Endothelial cell (in vitro differentiated cells): ENCODE measurements around the gene COL4A1. TPM values are rescaled to one million over a fixed set of nuclear protein-coding genes. Genes with fewer than 3 reads are reported as not detected.

Source experiments
- DNase-seq: peaks from one replicate; pipeline ENCODE4 v3.0.0; 2021; ENCODE audit warnings: low spot score
- H3K27ac Mint-ChIP-seq: one replicate; pipeline ENCODE4 v1.8.0; 2021; ENCODE audit warnings: mixed read lengths, inconsistent platforms; ENCODE audit not compliant: unreplicated experiment
- H3K27me3 Mint-ChIP-seq: one replicate; pipeline ENCODE4 v1.8.0; 2021; ENCODE audit warnings: mild to moderate bottlenecking, moderate library complexity, mixed read lengths, inconsistent platforms; ENCODE audit not compliant: unreplicated experiment
- H3K36me3 Mint-ChIP-seq: one replicate; pipeline ENCODE4 v1.8.0; 2021; ENCODE audit warnings: mild to moderate bottlenecking, low read depth, mixed read lengths, inconsistent platforms; ENCODE audit not compliant: unreplicated experiment
- H3K4me1 Mint-ChIP-seq: one replicate; pipeline ENCODE4 v1.8.0; 2021; ENCODE audit warnings: mild to moderate bottlenecking, mixed read lengths, inconsistent platforms; ENCODE audit not compliant: unreplicated experiment
- H3K4me3 Mint-ChIP-seq: one replicate; pipeline ENCODE4 v1.8.0; 2021; ENCODE audit warnings: mild to moderate bottlenecking, mixed read lengths, inconsistent platforms; ENCODE audit not compliant: unreplicated experiment
- H3K9me3 Mint-ChIP-seq: one replicate; pipeline ENCODE4 v1.8.0; 2021; ENCODE audit warnings: mixed read lengths, inconsistent platforms; ENCODE audit not compliant: unreplicated experiment
- total RNA-seq: library from RNA; stranded (reverse); fragmentation: NEBNext Ultra II Directional; extraction: Animal tissue kit (Norgen Biotek cat#: 25700); gene quantifications from one replicate; pipeline ENCODE4 v1.2.1, GENCODE V29; 2021; ENCODE audit not compliant: unreplicated experiment
- TF ChIP-seq, protein P1 (sequence below): fragments of 200-600 bp; sonication (generic); IDR thresholded peaks from one replicate; pipeline ENCODE4 v1.5.0; 2021; ENCODE audit warnings: antibody characterized with exemption; ENCODE audit not compliant: unreplicated experiment

Gene COL4A1
- total RNA-seq, 1 donor from 2014 or later = 2,720 TPM

DNA sequence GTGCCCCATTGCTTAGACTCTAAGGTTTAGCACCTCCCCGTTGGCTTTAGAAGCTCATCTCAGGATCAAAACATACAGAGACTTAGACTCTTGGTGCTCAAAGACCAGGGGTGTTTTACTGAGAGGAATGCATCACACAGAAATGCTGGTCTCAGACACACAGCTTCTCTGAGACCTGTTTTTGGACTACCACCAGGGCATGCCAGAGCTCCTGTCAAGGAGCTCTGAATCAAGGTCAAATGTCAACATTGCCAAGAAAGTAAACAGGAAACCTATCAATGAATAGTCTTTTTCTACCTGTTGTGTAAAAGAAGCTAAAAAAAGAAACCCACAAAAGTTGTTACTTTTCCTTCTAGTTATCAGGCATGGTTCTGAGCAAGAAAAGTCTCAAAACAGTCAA, 149.2 kb downstream of the COL4A1 start:
- Mint-ChIP-seq H3K4me3 (no peak overlapping the region), H3K4me1 (peaks cover 13% of the 10 kb centered on the region), H3K27me3 (peaks cover 9% of the 10 kb centered on the region), H3K36me3 (peaks cover 74% of the 10 kb centered on the region), H3K9me3 (no peaks in the 10 kb centered on the region), H3K27ac (no peak overlapping the region)
- TF ChIP-seq, protein P1, sequence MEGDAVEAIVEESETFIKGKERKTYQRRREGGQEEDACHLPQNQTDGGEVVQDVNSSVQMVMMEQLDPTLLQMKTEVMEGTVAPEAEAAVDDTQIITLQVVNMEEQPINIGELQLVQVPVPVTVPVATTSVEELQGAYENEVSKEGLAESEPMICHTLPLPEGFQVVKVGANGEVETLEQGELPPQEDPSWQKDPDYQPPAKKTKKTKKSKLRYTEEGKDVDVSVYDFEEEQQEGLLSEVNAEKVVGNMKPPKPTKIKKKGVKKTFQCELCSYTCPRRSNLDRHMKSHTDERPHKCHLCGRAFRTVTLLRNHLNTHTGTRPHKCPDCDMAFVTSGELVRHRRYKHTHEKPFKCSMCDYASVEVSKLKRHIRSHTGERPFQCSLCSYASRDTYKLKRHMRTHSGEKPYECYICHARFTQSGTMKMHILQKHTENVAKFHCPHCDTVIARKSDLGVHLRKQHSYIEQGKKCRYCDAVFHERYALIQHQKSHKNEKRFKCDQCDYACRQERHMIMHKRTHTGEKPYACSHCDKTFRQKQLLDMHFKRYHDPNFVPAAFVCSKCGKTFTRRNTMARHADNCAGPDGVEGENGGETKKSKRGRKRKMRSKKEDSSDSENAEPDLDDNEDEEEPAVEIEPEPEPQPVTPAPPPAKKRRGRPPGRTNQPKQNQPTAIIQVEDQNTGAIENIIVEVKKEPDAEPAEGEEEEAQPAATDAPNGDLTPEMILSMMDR = no peak
- DNase-seq = no peak

- peaks cover 71% of the 10 kb centered on the region for H3K36me3 Mint-ChIP-seq
- no peak for DNase-seq
- H3K27ac Mint-ChIP-seq = peak overlapping the region; percentile 75
- H3K9me3 Mint-ChIP-seq = no peaks in the 10 kb centered on the region
- peak overlapping the region; percentile 42 for H3K4me3 Mint-ChIP-seq
- peaks cover 11% of the 10 kb centered on the region for H3K27me3 Mint-ChIP-seq
- peaks cover 13% of the 10 kb centered on the region for H3K4me1 Mint-ChIP-seq
- TF ChIP-seq, protein P1 = no peak
These were observed 150.5 kb downstream of the COL4A1 start for GRCh38 chr13:110156301-110157049.

DNA sequence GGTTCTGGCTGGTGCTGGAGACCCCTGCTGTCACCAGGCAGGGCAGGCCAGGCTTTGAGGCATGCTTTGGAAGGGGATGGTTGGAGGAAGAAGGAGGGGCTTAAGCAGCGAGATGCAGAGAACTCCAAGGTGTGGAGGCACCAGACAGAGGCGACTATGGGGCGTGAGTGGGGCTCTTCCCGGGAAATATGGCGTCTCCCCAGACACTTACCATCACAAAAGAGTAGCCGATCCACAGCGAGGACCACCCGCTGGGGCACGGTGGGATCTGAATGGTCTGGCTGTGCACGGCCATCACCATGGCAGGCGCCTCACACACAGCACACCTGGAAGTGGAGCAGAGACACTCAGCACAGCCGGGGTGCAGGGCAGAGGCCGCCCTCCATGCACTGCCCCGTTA, 151.9 kb downstream of the COL4A1 start:
- no peak overlapping the region for H3K27ac Mint-ChIP-seq
- H3K27me3 Mint-ChIP-seq = peaks cover 11% of the 10 kb centered on the region
- H3K4me1 Mint-ChIP-seq = peaks cover 10% of the 10 kb centered on the region
- TF ChIP-seq, protein P1 = no peak
- no peaks in the 10 kb centered on the region for H3K9me3 Mint-ChIP-seq
- no peak for DNase-seq
- H3K4me3 Mint-ChIP-seq = peak overlapping the region; percentile 73
- H3K36me3 Mint-ChIP-seq = peaks cover 71% of the 10 kb centered on the region

DNA sequence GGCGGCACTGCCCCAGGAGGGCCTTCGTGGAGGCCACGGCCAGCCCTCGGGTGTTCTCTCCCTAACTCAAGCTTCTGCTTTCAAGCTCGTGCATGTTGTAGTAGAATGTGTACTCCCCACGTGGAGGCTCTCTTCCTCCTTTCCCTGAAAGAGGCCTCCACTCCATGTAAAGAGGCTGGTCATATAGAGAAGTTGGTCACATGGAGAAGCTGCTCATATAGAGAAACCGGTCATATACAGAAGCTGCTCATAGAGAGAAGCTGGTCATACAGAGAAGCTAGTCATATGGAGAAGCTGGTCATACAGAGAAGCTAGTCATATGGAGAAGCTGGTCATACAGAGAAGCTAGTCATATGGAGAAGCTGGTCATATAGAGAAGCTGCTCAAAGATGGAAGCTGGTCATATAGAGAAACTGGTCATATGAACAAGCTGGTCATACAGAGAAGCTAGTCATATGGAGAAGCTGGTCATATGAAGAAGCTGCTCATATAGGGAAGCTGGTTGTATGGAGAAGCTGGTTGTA, 152.5 kb downstream of the COL4A1 start:
- no peak for DNase-seq
- Mint-ChIP-seq H3K9me3 (no peaks in the 10 kb centered on the region), H3K4me3 (peak overlapping the region; percentile 73), H3K27ac (peak overlapping the region; percentile 48), H3K36me3 (peaks cover 72% of the 10 kb centered on the region), H3K4me1 (peaks cover 7% of the 10 kb centered on the region), H3K27me3 (peaks cover 11% of the 10 kb centered on the region)
- TF ChIP-seq, protein P1 = no peak

DNA sequence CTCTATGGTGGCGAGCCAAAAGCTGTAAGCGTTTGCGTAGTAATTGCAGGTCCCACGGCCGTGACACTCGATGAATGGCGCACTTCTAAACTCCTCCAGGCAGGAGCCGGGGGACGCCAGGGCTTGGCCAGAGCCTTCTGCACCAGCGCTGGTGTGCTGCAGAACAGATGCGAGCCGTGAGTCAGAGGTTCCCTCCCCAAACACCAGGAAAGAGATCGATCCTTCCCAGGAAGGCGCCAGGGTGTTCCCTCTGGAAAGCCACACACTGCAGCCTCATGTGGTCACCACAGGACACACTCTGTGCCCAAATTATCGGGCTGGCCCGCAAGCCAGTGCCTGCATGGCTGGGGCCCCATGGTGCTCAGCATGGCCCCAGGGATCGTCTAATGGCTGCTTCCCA, 154.6 kb downstream of the COL4A1 start:
- Mint-ChIP-seq H3K36me3 (peaks cover 75% of the 10 kb centered on the region), H3K9me3 (no peaks in the 10 kb centered on the region), H3K4me1 (no peaks in the 10 kb centered on the region), H3K4me3 (peak overlapping the region; percentile 35), H3K27me3 (peaks cover 13% of the 10 kb centered on the region), H3K27ac (no peak overlapping the region)
- TF ChIP-seq, protein P1 = no peak
- no peak for DNase-seq
